Dendritic cell treated with granulocyte-macrophage colony-stimulating factor and Interleukin-4, amounts not matched to agents 40 ng/mL and 50 ng/mL, for 4 days (primary cell): ENCODE results near the gene CYYR1.

Experiments
- H3K27ac Mint-ChIP-seq: one replicate; pipeline ENCODE4 v1.8.0; 2022; ENCODE audit warnings: mild to moderate bottlenecking, mixed read lengths
- H3K27me3 Mint-ChIP-seq: one replicate; pipeline ENCODE4 v1.8.0; 2022; ENCODE audit warnings: mild to moderate bottlenecking, mixed read lengths
- H3K36me3 Mint-ChIP-seq: one replicate; pipeline ENCODE4 v1.8.0; 2022; ENCODE audit warnings: low read depth, mixed read lengths
- H3K4me1 Mint-ChIP-seq: one replicate; pipeline ENCODE4 v1.8.0; 2022; ENCODE audit warnings: low read depth, mixed read lengths
- H3K4me3 Mint-ChIP-seq: one replicate; pipeline ENCODE4 v1.8.0; 2022; ENCODE audit warnings: mild to moderate bottlenecking, moderate library complexity, mixed read lengths
- H3K9me3 Mint-ChIP-seq: one replicate; pipeline ENCODE4 v1.8.0; 2022; ENCODE audit warnings: mixed read lengths
- intact Hi-C: fragments of 100-400 bp; cut with micrococcal nuclease; formaldehyde crosslinking; loops from one replicate; pipeline ENCODE4 v1.15.0; 2022

The CYYR1 gene

DNA sequence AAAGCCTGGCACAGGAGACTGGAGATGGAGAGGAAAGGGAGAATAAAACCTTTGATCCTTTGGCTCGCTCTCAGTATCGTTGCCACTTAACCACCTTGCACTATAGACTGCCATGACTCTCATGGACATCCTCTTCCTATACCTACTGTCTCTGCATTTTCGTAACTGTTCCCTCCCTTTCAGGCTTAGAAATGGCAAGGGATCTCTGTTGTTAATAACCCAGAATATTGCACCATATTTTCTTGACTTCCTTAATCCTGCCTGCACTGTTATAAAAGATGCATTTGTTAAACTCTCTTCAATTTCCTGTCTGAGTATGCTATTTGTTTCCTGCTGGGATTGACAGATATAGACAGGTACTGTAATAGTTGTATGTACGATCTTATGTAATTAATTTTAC is 38.6 kb downstream of the CYYR1 start:
- H3K27ac Mint-ChIP-seq: no peak overlapping the region
- peaks cover 8% of the 10 kb centered on the region for H3K4me1 Mint-ChIP-seq
- peaks cover 20% of the 10 kb centered on the region for H3K9me3 Mint-ChIP-seq
- no peaks in the 10 kb centered on the region for H3K36me3 Mint-ChIP-seq
- H3K4me3 Mint-ChIP-seq: no peak overlapping the region
- intact Hi-C loops: no loop called here
- no peaks in the 10 kb centered on the region for H3K27me3 Mint-ChIP-seq

DNA sequence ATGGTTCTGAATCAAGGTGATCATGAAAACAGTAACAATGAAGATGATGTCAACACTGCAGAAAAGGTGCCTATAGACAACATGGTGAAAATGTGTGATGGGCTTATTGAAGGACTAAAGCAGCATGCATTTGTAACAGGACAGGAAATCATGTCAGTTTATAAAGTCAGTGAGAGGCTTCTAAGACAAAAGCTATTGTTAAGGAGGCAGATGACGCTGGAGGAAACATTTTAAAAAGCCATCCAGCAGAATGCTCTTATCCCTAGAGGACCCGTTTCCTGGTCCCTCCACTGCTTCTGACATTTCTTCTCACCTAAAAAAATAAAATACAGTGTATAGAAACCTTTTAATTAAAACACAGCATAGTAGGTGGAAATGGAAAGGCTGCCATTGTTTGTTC is 40.9 kb downstream of the CYYR1 start:
- H3K4me3 Mint-ChIP-seq: no peak overlapping the region
- H3K4me1 Mint-ChIP-seq: peaks cover 6% of the 10 kb centered on the region
- H3K36me3 Mint-ChIP-seq: no peaks in the 10 kb centered on the region
- no peaks in the 10 kb centered on the region for H3K27me3 Mint-ChIP-seq
- peaks cover 20% of the 10 kb centered on the region for H3K9me3 Mint-ChIP-seq
- intact Hi-C loops: no loop called here
- H3K27ac Mint-ChIP-seq: no peak overlapping the region

DNA sequence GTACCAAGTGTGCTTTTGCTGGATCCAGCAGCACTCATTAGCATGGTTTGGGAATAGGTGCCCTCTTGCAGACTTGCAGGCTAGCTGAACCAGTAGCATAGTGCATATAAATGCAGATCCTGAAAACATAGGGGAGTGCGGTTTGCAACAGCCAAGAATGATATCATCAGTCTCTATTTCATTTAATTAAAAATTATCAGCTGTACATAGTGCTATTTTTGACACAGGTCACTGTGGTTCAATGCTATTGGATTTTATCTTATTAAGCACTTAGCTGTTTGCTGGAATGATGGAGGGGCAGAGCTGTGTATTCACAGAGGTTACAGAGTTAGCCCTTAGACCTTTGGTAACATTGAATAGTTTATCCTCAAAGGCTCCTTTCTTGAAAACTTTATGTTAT is 43.6 kb downstream of the CYYR1 start:
- Mint-ChIP-seq H3K27me3 (no peaks in the 10 kb centered on the region), H3K27ac (no peak overlapping the region), H3K4me3 (no peak overlapping the region), H3K9me3 (peaks cover 10% of the 10 kb centered on the region), H3K36me3 (no peaks in the 10 kb centered on the region), H3K4me1 (peaks cover 4% of the 10 kb centered on the region)
- intact Hi-C loops: no loop called here

DNA sequence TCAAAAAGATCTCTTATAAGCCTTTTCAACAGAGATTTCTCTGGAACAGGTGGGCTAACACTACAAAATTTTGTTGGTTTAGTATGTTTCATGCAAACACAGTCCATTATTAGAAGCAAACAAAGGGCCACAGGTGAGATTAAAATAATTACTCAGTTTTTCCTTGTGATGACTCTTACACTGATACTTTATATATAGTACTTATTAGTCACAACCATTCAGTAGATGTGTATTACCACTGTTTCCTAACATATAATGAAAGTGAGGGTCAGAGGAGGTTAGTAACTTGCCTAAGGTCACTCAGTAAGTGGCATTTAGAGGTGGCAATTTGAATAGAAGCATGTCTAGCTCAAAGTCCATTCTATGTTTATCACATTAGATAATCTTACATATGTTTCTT is 44.2 kb downstream of the CYYR1 start:
- Mint-ChIP-seq H3K27ac (no peak overlapping the region), H3K9me3 (peaks cover 10% of the 10 kb centered on the region), H3K27me3 (no peaks in the 10 kb centered on the region), H3K36me3 (no peaks in the 10 kb centered on the region), H3K4me3 (no peak overlapping the region), H3K4me1 (no peaks in the 10 kb centered on the region)
- intact Hi-C loops: no loop called here

DNA sequence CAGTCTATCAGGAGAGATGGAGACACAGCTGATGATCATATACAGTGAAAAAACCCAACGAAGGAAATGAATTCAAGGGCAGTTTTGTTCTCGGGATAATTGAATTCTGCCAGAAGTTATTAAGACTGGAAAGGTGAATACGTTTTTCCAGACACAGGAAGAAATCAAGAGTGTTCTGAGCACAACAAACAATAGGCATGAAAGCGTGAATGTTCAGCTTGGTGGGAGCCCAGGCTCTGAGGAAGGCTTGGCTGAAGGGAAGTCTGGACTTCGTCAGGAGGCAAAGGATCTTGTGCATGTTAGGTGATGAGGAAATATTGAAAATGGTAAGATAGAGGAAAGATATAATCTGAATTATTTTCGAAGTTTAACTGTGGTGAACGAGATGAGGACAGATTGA is 50.4 kb downstream of the CYYR1 start:
- Mint-ChIP-seq H3K36me3 (no peaks in the 10 kb centered on the region), H3K27ac (no peak overlapping the region), H3K4me1 (no peaks in the 10 kb centered on the region), H3K9me3 (peaks cover 18% of the 10 kb centered on the region), H3K27me3 (no peaks in the 10 kb centered on the region), H3K4me3 (no peak overlapping the region)
- intact Hi-C loops: no loop called here

DNA sequence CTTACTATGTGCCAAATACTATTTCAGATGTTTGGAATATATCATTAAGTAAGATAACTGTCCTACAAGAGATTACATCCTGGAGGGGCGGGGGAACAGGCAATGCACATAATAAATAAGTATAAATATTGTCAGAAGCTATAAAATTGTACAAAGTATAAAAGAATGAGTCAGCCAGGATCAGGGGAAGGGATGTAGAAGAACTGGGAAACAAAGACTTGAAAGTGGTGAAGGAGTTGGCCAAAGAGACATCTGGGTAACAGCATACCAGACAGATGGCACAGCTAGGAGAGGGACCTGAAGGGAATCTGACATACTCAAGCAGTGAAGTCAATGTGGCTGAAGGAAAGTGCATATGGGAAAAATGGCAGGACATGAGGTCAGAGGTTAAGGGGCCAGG is 53.9 kb downstream of the CYYR1 start:
- Mint-ChIP-seq H3K27ac (no peak overlapping the region), H3K9me3 (peaks cover 18% of the 10 kb centered on the region), H3K4me1 (no peaks in the 10 kb centered on the region), H3K36me3 (no peaks in the 10 kb centered on the region), H3K27me3 (no peaks in the 10 kb centered on the region), H3K4me3 (no peak overlapping the region)
- intact Hi-C loops: no loop called here

DNA sequence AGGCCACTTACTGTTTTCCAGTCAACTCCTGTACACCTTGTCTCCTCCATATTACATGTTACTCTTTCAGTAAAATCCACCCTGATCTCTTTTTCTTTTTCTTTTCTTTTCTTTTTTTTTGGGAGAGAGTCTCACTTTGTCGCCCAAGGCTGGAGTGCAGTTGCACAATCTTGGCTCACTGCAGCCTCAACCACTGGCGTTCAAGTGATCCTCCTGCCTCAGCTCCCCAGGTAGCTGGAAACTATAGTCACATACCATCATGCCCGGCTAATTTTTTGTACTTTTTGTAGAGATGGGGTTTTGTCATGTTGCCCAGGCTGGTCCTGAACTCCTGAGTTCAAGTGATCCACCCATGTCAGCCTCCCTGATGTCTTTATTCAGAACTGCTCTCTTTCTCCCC is 57.8 kb downstream of the CYYR1 start:
- H3K4me1 Mint-ChIP-seq: no peaks in the 10 kb centered on the region
- no peaks in the 10 kb centered on the region for H3K36me3 Mint-ChIP-seq
- no peak overlapping the region for H3K4me3 Mint-ChIP-seq
- intact Hi-C loops: no loop called here
- no peaks in the 10 kb centered on the region for H3K27me3 Mint-ChIP-seq
- no peak overlapping the region for H3K27ac Mint-ChIP-seq
- H3K9me3 Mint-ChIP-seq: peaks cover 18% of the 10 kb centered on the region

DNA sequence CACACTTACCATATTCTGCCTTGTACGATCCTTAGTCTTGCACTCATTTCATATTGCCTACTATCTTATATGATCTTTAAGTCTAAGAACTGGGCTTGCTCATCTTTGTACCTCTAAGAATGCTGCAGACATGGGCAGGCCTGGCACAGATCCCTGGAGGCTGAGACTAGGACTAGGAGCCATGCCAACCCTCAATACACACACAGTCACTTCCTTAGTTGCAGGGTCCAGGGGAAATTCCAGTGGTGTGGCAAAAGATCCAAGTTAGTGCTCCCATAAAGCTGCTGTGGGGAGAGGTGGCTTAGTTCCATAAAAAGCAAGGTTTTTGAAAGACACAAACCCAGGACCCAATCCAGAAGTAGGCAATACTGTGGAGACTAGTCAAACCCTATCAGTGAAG is 59.9 kb downstream of the CYYR1 start:
- intact Hi-C loops: no loop called here
- no peak overlapping the region for H3K27ac Mint-ChIP-seq
- no peaks in the 10 kb centered on the region for H3K36me3 Mint-ChIP-seq

DNA sequence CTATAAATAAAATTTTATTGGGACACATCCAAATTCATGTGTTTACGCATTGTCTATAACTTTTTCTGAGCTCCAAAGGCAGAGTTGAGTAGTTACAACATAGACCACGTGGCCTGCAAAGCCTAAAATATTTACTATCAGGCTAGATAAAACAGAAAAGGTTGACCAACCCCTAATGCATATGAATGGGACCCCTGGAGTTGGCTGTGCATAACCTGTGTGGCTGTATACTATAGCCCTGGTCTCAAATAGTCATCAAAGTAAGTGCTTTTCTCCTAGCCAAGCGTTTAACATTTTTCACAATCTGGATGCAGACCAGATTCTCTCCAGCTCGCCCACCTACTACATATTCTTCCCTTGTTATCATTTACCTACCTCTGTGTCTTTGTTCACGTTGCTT is 60.4 kb downstream of the CYYR1 start:
- Mint-ChIP-seq H3K9me3 (no peaks in the 10 kb centered on the region), H3K27me3 (no peaks in the 10 kb centered on the region), H3K4me1 (no peaks in the 10 kb centered on the region), H3K4me3 (no peak overlapping the region), H3K27ac (no peak overlapping the region), H3K36me3 (no peaks in the 10 kb centered on the region)
- intact Hi-C loops: no loop called here

More for the DNA sequence above, 59.9 kb downstream of the CYYR1 start:
- H3K4me3 Mint-ChIP-seq: no peak overlapping the region
- no peaks in the 10 kb centered on the region for H3K27me3 Mint-ChIP-seq
- H3K9me3 Mint-ChIP-seq: peaks cover 3% of the 10 kb centered on the region
- H3K4me1 Mint-ChIP-seq: no peaks in the 10 kb centered on the region

DNA sequence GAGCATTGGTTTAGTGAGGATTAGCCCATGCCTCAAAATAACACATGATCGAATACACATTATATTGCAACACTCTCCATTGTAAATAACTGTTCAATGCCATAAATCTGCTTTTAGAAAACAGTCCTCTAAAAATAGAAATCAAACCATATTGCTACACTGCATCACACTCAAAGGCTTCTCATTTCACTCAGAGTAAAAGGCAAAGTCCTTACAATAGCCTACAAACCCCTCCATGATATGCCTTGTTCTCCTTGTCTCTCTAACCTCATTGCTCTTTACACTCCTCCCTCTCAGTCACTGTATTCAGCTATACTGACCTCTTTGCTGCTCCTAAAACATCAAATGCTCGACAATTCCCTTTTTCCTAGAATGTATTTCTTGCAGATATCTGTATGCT is 64.2 kb downstream of the CYYR1 start:
- H3K4me1 Mint-ChIP-seq: no peaks in the 10 kb centered on the region

DNA sequence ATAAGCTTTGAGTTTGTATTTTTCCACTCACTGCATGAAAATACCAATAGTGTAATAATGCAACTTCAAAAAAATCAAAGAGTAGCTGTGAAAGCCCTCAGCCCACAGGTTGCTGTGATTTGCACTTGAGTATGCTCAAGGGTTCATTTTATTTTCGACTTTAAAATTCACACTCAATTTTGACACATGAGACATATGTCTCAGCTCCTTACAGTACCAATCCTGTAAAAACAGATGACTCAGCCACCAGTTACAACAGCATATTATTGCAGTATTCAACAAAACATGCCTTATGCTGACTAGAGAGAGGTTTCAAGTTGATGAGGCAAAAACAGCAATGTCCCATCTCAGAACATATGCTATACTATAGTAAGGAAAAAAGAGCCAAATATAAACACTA is 66.1 kb downstream of the CYYR1 start:
- Mint-ChIP-seq H3K9me3 (no peaks in the 10 kb centered on the region), H3K4me1 (no peaks in the 10 kb centered on the region), H3K27me3 (no peaks in the 10 kb centered on the region), H3K27ac (no peak overlapping the region), H3K4me3 (no peak overlapping the region), H3K36me3 (no peaks in the 10 kb centered on the region)
- intact Hi-C loops: no loop called here

More for the DNA sequence above, 64.2 kb downstream of the CYYR1 start:
- H3K9me3 Mint-ChIP-seq: no peaks in the 10 kb centered on the region
- no peaks in the 10 kb centered on the region for H3K36me3 Mint-ChIP-seq
- H3K4me3 Mint-ChIP-seq: no peak overlapping the region
- H3K27me3 Mint-ChIP-seq: no peaks in the 10 kb centered on the region
- H3K27ac Mint-ChIP-seq: no peak overlapping the region
- intact Hi-C loops: no loop called here

DNA sequence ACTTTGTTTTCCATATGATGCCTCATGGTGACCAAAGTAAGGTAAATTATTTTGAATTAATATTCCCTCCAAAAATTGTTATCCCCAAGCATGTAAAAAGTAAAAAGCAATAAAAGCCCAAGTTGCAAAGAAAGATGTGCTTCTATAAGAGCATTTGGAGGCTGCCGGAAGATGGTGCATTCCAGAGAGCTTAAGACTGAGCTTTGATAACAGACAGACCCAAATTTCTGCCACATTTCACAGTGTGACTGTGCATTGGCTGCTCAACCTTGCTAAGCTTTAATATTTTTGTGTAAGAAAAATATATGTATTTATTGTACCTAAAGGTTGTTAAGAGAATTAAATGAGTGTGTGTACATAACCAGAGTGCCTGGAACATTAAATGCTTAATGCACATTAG is 67.9 kb downstream of the CYYR1 start:
- intact Hi-C loops: no loop called here
- Mint-ChIP-seq H3K27ac (no peak overlapping the region), H3K9me3 (peaks cover under 1% of the 10 kb centered on the region), H3K36me3 (no peaks in the 10 kb centered on the region), H3K4me3 (no peak overlapping the region), H3K27me3 (no peaks in the 10 kb centered on the region), H3K4me1 (no peaks in the 10 kb centered on the region)

DNA sequence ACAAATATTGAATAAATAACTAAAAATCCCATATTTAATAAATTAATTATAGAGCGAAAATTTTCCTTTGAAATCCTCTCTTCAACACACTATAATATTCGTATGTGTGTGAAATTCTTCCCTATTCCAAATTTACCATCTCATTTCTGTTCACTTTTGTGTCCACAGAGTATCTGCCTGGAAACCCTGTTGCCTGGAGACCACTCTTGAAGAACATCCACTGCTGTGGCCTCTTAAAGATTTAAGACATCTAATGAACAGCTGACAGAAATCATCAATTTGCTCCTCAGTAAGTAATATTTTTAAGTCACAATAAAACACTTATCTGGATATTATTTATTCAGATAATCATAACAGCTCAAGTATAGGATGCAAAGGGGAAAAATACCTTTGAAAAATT is 69.7 kb downstream of the CYYR1 start:
- H3K36me3 Mint-ChIP-seq: no peaks in the 10 kb centered on the region
- no peaks in the 10 kb centered on the region for H3K4me1 Mint-ChIP-seq
- H3K27ac Mint-ChIP-seq: no peak overlapping the region
- no peaks in the 10 kb centered on the region for H3K27me3 Mint-ChIP-seq
- H3K4me3 Mint-ChIP-seq: no peak overlapping the region
- peaks cover 18% of the 10 kb centered on the region for H3K9me3 Mint-ChIP-seq
- intact Hi-C loops: no loop called here

DNA sequence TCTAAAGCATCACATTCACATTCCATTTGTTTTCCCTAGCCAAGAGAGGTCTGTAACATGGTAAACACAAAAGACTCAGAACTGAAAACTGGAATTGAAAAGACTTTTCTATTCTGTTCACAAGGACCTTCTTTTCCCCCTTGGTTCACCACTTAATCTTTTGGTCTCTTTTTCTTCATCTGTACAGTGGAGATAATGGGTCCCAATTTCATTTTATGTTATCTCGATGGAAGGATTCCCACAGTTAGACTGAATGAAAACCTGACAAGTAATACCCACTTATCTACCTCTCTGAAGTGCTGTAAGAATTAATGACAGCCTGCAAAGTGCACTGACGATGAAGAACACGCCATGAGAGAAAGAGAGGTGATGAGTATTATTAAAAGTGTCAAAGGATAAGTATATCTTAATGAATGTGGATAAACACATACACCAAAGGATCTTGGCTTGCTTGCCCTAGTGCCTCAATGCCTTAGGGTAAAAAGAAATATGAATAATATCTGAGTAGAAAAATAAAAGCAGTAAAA is 71.5 kb downstream of the CYYR1 start:
- intact Hi-C loops: no loop called here
- Mint-ChIP-seq H3K4me1 (no peaks in the 10 kb centered on the region), H3K9me3 (peaks cover 25% of the 10 kb centered on the region), H3K27ac (no peak overlapping the region), H3K27me3 (no peaks in the 10 kb centered on the region), H3K36me3 (no peaks in the 10 kb centered on the region), H3K4me3 (no peak overlapping the region)

DNA sequence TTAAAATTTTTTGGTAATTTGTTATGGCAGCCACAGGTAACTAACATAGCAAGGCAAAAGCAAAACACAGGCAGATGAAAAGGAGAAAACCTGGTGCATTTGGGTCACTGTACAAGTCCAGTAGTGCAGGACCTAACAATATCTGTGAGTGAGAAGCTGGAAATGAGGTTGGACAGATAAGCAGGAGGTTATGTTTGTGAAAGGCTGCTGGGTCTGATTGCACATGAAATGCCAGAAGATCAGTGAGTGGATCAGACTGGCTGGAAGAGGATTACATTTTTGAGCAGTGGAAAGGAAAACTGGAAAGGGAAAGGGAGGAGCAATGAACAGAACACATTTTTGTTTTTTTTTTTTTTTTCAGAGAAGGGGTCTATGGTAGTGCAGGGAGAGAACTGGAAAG is 73.6 kb downstream of the CYYR1 start:
- Mint-ChIP-seq H3K36me3 (no peaks in the 10 kb centered on the region), H3K27ac (no peak overlapping the region), H3K9me3 (peaks cover 35% of the 10 kb centered on the region), H3K4me3 (no peak overlapping the region), H3K27me3 (no peaks in the 10 kb centered on the region), H3K4me1 (no peaks in the 10 kb centered on the region)
- intact Hi-C loops: no loop called here
